Body of pancreas (tissue), 4 donors: ENCODE results near the gene MSI2.

Experiments used
- POLR2A ChIP-seq, 3 donors: fragments of 450-650 bp; IDR thresholded peaks; one replicate each; pipeline ENCODE4 v1.6.1; 2016; ENCODE audit warnings: antibody characterized with exemption in 3 of 3, mild to moderate bottlenecking in 2 of 3
- TF ChIP-seq, protein P1 (sequence below), 7 experiments: fragments of 450-650 bp in 4 of 7; fragments of 200-600 bp in 3 of 7; sonication (generic) in 3 of 7; IDR thresholded peaks; one replicate each; pipeline ENCODE4 v1.5.1; 2016 to 2019; ENCODE audit warnings: antibody characterized with exemption in 7 of 7

DNA sequence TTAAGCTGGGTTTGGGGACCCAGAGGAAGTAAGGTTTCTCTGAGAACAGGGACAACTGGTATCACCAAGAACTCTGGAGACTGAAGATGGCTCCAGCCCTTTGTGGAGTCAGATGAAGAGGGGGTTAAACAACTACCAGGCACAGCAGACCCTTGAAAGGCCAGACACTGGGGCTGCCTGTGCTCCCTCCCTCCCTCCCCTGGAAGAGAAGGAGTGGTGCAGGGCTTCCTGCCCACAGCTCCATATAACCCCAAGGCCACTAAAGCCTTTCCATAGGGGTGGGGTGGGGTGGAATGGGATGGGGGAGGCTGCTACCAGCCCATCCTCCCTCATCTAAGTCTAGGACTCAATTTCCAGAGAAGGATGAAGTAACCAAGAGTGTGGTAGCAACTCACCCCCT is 422.1 kb downstream of the MSI2 start:
- TF ChIP-seq POLR2A (IDR thresholded peaks at IDR 0.05), result no peak
- TF ChIP-seq, protein P1, sequence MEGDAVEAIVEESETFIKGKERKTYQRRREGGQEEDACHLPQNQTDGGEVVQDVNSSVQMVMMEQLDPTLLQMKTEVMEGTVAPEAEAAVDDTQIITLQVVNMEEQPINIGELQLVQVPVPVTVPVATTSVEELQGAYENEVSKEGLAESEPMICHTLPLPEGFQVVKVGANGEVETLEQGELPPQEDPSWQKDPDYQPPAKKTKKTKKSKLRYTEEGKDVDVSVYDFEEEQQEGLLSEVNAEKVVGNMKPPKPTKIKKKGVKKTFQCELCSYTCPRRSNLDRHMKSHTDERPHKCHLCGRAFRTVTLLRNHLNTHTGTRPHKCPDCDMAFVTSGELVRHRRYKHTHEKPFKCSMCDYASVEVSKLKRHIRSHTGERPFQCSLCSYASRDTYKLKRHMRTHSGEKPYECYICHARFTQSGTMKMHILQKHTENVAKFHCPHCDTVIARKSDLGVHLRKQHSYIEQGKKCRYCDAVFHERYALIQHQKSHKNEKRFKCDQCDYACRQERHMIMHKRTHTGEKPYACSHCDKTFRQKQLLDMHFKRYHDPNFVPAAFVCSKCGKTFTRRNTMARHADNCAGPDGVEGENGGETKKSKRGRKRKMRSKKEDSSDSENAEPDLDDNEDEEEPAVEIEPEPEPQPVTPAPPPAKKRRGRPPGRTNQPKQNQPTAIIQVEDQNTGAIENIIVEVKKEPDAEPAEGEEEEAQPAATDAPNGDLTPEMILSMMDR (IDR thresholded peaks at IDR 0.05), result no peak
